Right kidney (tissue), 1 donor: Measurements from ENCODE around the gene ROCK2.
"Not testable (repeated sequence)": the region's sequence is repeated elsewhere in the genome, so short reads cannot be mapped to it uniquely, and the experiment has no call there.

Experiments
- DNase-seq: peaks from one replicate; pipeline ENCODE4 v3.0.0-alpha.2; 2016

Gene ROCK2

GRCh38 chr2:11340717-11341116 is 3.7 kb downstream of the ROCK2 start:
- DNase-seq: no peak

DNA sequence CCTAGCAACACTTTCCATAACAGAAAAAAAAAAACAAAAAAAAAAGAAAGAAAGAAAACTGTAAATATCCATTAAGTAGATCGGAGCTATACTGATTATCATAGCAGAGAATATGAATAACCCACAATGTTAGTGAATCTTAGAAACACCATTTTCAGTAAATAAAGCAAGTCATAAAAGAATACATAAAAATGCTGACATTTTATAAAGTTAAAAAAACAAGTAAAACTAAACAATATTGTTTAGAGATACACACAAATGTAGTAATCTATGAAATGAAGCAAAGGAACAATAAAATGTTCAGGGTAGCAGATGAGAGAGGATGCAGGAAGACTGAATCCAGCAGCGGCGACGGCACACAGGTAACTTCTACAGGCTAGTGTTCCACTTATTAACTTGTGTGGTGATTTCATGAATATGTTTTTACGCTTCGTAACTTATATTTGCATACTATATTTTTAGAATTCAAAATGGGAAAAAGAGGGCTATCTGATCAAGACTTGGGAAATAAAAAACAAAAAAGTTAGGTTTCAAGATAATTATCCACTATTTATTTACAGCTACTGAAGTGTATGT is 4.8 kb downstream of the ROCK2 start:
- no peak for DNase-seq

DNA sequence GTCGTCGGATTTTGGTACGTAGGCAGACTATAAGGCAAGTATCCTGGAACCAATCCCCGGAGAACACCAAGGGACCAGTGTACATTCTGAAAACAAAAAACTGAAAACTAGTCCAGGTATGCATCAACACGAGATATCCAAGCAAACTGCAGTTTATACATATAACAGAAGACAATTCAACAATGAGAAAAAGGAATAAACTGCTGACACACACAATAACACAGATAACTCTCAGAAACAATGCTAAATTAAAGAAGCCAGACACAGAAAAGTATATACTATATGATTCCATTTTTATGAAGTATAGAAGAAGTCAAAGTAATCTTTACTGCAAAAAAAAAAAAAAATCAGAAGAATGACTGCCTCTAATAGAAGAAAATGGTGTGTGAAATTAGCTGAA is 5.9 kb downstream of the ROCK2 start:
- DNase-seq: no peak

- DNase-seq: no peak
Observed at GRCh38 chr2:11337909-11338308, 6.5 kb downstream of the ROCK2 start.

DNA sequence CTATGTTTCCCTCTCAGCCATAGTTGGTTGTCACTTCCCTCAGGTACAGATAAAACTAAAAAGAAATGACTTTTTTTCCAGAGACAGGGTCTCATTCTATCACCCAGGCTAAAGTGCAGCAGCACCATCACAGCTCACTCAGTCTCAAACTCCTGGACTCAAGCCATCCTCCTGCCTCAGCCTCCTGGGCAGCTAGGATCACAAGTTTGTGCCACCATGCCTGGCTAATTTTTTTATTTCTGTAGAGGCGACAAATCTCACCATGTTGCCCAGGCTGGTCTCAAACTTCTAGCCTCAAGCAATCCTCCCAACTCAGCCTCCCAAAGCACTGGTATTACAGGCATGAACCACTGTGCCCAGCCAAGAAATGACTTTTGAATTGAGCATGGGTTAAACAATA is 8.2 kb downstream of the ROCK2 start:
- no peak for DNase-seq

- no peak for DNase-seq
Observed at GRCh38 chr2:11333427-11334183, 10.8 kb downstream of the ROCK2 start.

DNA sequence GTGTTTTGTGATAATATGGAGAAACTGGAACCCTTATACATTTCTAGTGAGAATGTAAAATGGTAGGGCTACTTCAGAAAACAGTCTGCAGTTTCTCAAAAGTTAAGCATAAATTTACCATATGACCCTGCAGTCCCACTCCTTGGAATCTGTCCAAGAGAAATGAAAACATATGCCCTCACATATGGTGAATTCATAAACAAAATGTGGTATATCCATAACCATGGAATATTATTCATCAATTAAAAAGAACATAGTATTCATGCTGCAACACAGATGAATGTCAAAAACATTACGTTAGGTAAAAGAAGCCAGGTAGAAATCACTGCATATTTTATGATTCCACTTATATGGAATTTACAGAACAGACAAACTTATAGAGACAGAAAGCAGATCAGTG is 11.8 kb downstream of the ROCK2 start:
- DNase-seq: no peak

- no peak for DNase-seq
Observed at GRCh38 chr2:11330457-11331142, 13.8 kb downstream of the ROCK2 start.

DNA sequence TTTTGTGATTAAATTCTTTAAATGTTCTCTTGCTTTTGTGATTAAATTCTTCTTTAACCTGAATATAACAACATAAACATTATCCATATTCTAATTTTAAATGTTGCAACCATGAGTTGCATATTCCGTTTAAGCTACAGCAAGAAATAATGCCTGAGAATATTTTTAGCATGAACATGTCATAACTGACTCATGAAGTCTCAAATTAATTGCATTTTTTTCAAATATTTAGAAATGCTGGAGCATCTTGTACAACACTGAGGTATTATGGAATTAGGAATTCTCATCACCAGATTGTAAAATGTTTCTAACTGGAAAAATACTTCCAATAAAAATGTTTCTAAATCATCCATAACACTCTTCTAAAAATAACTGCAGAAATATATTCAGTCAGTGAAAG is 14.7 kb downstream of the ROCK2 start:
- DNase-seq: no peak

- DNase-seq: not testable (repeated sequence)
Observed at GRCh38 chr2:11328522-11328921, 15.9 kb downstream of the ROCK2 start.

- DNase-seq: no peak
Observed at GRCh38 chr2:11327871-11328270, 16.6 kb downstream of the ROCK2 start.

GRCh38 chr2:11326677-11327211 is 17.7 kb downstream of the ROCK2 start:
- no peak for DNase-seq

- no peak for DNase-seq
Observed at GRCh38 chr2:11325961-11326676, 18.3 kb downstream of the ROCK2 start.

GRCh38 chr2:11321847-11322246 is 22.6 kb downstream of the ROCK2 start:
- DNase-seq: no peak

DNA sequence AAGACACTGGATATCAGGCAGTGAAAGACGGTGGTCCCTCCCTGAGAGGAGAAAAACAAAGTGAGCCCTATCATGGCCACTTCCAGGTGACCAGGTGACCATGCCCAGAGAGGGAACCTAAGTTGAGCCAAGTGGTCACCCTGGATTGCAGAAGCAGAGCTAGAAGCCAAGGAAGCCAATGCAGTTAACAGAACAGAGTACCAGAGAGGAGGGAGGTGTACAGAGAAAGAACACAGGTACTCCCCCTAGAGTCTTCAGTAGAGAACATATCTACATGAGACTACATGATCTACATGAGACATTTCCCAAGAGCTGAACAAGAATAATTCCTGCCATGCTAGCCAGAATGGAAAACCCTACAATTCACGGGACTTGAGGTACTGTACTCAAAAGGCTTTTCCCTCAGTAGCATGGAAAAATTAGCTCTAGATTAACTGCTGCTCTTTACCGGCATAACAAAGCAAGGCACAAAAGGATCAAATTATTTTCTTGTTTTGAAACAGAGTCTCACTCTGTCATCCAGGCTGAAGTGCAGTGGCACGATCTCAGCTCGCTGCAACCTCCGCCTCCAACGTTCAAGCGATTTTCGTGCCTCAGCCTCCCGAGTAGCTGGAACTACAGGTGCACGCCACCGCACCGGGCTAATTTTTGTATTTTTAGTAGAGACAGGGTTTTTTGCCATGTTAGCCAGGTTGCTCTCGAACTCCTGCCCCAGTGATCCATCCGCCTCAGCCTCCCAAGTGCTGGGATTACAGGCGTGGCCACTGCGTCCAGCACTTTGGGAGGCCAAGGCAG is 23.5 kb downstream of the ROCK2 start:
- no peak for DNase-seq

- no peak for DNase-seq
Observed at GRCh38 chr2:11319939-11320338, 24.5 kb downstream of the ROCK2 start.

DNA sequence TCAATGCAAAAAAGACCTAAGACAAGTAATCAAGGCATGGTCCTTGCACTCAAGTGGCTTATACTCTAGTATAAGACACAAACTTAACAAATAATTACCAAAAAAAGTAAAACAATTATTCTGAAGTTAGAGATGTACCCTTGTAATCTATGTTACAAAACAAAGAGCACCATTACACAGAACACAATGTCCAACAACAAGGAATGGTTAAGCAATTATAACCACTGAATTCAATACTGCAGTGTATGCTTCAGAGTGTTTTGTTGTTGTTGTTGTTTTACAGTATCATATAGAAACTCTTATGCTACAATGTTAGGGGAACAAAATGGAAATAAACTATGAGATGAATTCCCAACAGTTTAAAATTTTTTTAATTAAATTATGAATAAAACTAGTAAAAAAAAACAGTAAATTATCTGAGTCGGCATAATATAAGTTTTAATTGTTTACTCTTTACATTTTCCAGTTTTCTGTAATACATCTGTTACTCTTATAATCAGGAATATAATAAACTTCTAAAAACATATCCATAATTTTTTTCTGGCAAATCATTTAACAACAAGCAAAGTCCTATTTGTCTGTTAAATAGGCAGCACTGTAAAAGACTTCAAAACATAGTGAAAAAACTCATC is 29.2 kb downstream of the ROCK2 start:
- DNase-seq: no peak

- no peak for DNase-seq
Observed at GRCh38 chr2:11314487-11314886, 29.9 kb downstream of the ROCK2 start.

DNA sequence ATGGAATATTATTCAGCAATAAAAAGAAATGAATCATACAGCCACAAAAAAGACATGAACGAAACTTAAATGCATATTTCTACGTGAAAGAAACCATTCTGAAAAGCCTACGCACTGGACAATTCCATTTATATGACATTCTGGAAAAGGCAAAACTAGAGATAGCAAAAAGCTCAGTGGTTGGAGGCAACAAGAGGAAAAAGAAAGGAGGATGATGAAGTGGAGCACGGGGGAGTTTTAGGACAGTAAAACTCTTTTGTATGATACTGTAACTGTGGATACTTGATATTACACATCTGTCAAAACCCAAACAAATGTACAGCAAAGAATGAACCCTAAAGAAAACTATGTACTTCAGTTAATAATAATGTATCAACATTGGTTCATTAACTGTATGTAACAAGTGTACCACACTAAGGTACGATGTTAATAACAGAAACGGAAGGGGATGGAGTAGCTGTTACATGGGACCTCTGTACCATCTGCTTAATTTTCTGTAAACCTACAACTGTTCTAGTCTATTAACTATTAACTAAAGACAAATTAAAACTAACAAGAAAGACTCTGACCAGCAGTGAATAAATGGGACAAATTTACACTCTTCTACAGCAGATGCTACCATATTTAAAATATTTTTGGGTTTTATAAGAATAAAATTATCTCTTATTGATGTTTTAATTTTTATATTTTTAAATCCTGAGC is 31.5 kb downstream of the ROCK2 start:
- no peak for DNase-seq

DNA sequence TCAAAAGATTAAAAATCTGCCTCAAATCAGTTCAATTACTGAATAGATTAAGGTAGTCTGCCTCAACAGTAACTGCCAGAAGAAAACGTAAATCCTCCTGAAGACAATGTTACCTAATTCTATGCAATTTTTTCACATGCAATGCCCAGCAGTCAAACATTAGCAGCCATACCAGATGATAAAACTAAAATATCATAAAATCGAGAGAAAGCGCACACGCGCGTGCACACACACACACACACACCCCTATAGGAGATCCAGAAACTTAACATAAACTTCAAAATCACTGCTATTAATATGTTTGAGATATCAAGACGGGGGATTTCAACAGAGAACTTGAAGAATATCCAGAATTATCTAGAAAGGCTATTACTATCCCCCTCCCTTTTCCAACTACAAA is 32.9 kb downstream of the ROCK2 start:
- DNase-seq: no peak

GRCh38 chr2:11310212-11310611 is 34.2 kb downstream of the ROCK2 start:
- no peak for DNase-seq
